Measurements from ENCODE around the gene CAPN3. TPM values are rescaled to one million over a fixed set of nuclear protein-coding genes. Genes with fewer than 3 reads are reported as not detected.

CAPN3 gene
- total RNA-seq, 3 donors from 2014 or later, result 0.33 to 1.9 (median 1.5) TPM

GRCh38 chr15:42419369-42419768 is 60.1 kb downstream of the CAPN3 start:
- Mint-ChIP-seq H3K36me3 (ENCODE audit: insufficient read depth) (peaks cover 43% of the 10 kb centered on the region), H3K4me3 (no peak overlapping the region), H3K9me3 (no peaks in the 10 kb centered on the region), H3K27me3 (ENCODE audit: low read depth) (no peaks in the 10 kb centered on the region), H3K4me1 (ENCODE audit: low read depth) (no peaks in the 10 kb centered on the region)
- DNase-seq (no peak), ATAC-seq (no peak)

DNA sequence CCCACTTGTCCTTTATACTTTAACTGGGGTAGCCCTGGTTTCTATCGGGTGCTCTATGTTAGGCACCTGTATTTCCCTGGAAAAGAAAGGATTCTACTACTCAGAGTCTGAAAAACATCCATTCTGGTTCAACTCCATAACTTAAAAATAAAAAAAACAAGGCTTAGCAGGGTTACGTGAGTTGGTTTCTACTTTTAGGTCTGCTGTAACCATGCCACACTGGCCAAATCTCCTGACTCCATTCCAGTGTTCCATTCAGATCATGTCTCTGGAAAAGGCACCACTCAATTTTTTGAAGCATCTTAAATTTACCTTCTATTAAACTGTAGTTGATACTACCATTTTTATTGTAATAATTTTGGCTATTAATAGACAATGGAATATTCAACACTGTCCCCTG is 62.1 kb downstream of the CAPN3 start:
- DNase-seq (no peak), ATAC-seq (no peak)
- Mint-ChIP-seq H3K27me3 (ENCODE audit: low read depth) (no peaks in the 10 kb centered on the region), H3K4me1 (ENCODE audit: low read depth) (no peaks in the 10 kb centered on the region), H3K36me3 (ENCODE audit: insufficient read depth) (peaks cover 51% of the 10 kb centered on the region), H3K9me3 (no peaks in the 10 kb centered on the region), H3K4me3 (no peak overlapping the region)

- Mint-ChIP-seq H3K9me3 (no peaks in the 10 kb centered on the region), H3K4me1 (ENCODE audit: low read depth) (no peaks in the 10 kb centered on the region), H3K36me3 (ENCODE audit: insufficient read depth) (peaks cover 42% of the 10 kb centered on the region), H3K4me3 (no peak overlapping the region), H3K27me3 (ENCODE audit: low read depth) (no peaks in the 10 kb centered on the region)
- no peak for ATAC-seq
- no peak for DNase-seq
Observed at GRCh38 chr15:42427429-42428223, 68.3 kb downstream of the CAPN3 start.

DNA sequence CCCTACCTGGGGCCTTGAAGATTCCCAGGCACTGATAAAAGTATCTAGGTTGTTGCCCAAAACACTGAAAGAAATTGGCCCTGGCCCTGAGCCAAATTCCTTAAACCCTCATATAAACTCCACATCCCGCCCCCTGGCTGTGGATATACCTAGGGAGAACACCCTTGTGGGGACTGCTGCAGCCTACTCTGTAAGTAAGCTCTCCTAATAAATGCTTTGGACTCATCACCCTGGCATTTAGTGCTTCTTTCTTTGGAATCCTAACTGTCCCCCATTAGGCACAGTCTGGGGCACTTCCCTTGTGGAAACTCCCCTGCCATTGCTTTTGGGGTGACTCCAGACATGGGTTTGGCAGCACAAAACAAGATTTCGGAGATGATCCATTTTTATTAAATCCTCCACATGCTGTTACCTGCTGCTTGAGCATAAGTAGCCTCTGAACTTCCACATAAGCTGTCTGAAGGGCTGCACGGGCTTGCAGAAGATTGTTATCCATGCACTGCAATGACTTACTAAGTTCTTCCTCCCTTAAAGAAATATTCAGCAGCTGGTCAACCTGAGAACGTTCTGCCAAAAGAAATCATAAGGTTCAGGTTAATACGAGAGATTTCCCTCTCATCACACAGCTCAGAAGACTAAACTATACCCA is 85.2 kb downstream of the CAPN3 start:
- ATAC-seq, result no peak
- no peak overlapping the region for H3K4me3 Mint-ChIP-seq
- no peaks in the 10 kb centered on the region for H3K9me3 Mint-ChIP-seq
- H3K36me3 Mint-ChIP-seq (ENCODE audit: insufficient read depth), result peaks cover 31% of the 10 kb centered on the region
- DNase-seq, result no peak
- no peaks in the 10 kb centered on the region for H3K27me3 Mint-ChIP-seq (ENCODE audit: low read depth)
- H3K4me1 Mint-ChIP-seq (ENCODE audit: low read depth), result no peaks in the 10 kb centered on the region

- peaks cover 35% of the 10 kb centered on the region for H3K36me3 Mint-ChIP-seq (ENCODE audit: insufficient read depth)
- no peaks in the 10 kb centered on the region for H3K27me3 Mint-ChIP-seq (ENCODE audit: low read depth)
- no peaks in the 10 kb centered on the region for H3K9me3 Mint-ChIP-seq
- H3K4me3 Mint-ChIP-seq, result no peak overlapping the region
- ATAC-seq (no peak), DNase-seq (no peak)
- no peaks in the 10 kb centered on the region for H3K4me1 Mint-ChIP-seq (ENCODE audit: low read depth)
Observed at GRCh38 chr15:42445551-42445950, 86.2 kb downstream of the CAPN3 start.

GRCh38 chr15:42447599-42447998 is 88.3 kb downstream of the CAPN3 start:
- Mint-ChIP-seq H3K9me3 (no peaks in the 10 kb centered on the region), H3K36me3 (ENCODE audit: insufficient read depth) (peaks cover 41% of the 10 kb centered on the region), H3K27me3 (ENCODE audit: low read depth) (no peaks in the 10 kb centered on the region), H3K4me3 (no peak overlapping the region), H3K4me1 (ENCODE audit: low read depth) (no peaks in the 10 kb centered on the region)
- ATAC-seq, result no peak
- DNase-seq, result no peak

DNA sequence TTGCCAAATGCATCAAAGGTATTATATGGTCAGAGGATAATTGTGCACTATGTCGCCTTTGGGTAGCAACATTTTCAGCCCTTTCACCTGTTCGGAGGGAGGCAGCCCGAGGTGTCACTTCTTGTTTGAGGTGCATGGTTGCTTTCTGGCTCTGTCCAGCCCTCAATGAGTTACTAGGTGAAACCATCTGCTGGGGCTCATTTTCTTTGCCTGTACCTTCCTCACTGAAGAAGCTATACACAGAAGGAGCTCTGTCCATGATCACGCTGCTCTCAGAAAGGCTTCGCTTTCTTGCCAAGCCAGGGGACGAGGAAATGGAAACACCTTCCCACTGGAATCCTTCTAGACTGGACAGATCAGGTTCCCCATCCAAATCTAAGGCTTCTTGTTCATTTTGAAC is 89.0 kb downstream of the CAPN3 start:
- Mint-ChIP-seq H3K36me3 (ENCODE audit: insufficient read depth) (peaks cover 41% of the 10 kb centered on the region), H3K4me1 (ENCODE audit: low read depth) (no peaks in the 10 kb centered on the region), H3K27me3 (ENCODE audit: low read depth) (no peaks in the 10 kb centered on the region), H3K4me3 (no peak overlapping the region), H3K9me3 (no peaks in the 10 kb centered on the region)
- ATAC-seq (no peak), DNase-seq (no peak)

DNA sequence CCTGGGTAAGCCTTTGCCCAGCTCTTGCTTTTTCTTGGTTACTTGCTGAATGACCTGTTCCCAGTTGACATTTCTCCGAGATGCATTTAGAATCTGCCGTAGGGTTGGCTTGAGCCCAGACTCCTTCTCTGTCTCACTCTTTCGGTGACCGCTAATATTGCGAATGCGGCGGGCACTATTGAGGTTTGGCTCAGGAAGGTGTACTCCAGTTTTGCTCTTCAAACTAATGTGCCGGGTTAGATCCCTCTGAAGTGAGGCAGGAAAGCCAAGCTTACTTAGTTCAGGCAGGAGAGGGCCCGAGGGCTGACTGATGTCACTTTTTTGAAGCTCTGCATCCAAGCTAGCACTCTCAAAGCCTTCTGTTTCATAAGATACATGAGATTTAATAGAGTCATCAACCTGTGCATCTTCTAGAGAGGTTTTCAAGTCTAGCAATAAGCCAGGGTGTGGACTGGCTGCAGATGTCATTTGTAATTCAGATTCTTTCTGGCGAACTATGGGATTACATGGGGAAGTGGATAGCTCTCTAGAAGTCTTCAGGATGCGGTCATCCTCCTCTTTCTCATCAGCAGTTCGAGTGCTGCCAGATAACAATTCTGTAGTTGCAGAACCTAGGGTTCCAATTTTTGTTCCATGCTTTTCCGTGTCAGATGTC is 90.6 kb downstream of the CAPN3 start:
- ATAC-seq (no peak), DNase-seq (no peak)
- Mint-ChIP-seq H3K4me3 (no peak overlapping the region), H3K9me3 (no peaks in the 10 kb centered on the region), H3K36me3 (ENCODE audit: insufficient read depth) (peaks cover 45% of the 10 kb centered on the region), H3K4me1 (ENCODE audit: low read depth) (no peaks in the 10 kb centered on the region), H3K27me3 (ENCODE audit: low read depth) (no peaks in the 10 kb centered on the region)

GRCh38 chr15:42450425-42450790 is 91.1 kb downstream of the CAPN3 start:
- H3K4me1 Mint-ChIP-seq (ENCODE audit: low read depth), result no peaks in the 10 kb centered on the region
- no peaks in the 10 kb centered on the region for H3K27me3 Mint-ChIP-seq (ENCODE audit: low read depth)
- peaks cover 40% of the 10 kb centered on the region for H3K36me3 Mint-ChIP-seq (ENCODE audit: insufficient read depth)
- ATAC-seq (no peak), DNase-seq (no peak)
- H3K4me3 Mint-ChIP-seq, result no peak overlapping the region
- no peaks in the 10 kb centered on the region for H3K9me3 Mint-ChIP-seq

DNA sequence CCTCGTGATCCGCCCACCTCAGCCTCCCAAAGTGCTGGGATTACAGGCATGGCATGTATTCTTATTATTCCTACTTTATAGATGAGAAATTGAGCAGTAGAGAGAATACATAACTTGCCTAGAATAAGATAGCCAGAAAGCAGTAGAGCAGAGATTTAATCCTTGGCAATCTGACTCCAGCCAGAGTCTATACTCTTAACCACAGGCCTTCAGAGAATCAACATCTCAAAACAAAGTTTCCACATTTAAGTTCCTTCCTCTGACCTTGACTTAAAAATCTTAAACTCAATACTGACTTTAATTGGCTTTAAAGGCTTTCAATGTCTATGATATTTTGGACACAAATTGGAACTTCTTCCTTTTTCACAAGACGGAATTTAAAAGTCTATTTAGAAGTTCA is 94.5 kb downstream of the CAPN3 start:
- Mint-ChIP-seq H3K36me3 (ENCODE audit: insufficient read depth) (peaks cover 34% of the 10 kb centered on the region), H3K27me3 (ENCODE audit: low read depth) (no peaks in the 10 kb centered on the region), H3K4me3 (no peak overlapping the region), H3K9me3 (no peaks in the 10 kb centered on the region), H3K4me1 (ENCODE audit: low read depth) (peaks cover 5% of the 10 kb centered on the region)
- ATAC-seq (no peak), DNase-seq (no peak)

DNA sequence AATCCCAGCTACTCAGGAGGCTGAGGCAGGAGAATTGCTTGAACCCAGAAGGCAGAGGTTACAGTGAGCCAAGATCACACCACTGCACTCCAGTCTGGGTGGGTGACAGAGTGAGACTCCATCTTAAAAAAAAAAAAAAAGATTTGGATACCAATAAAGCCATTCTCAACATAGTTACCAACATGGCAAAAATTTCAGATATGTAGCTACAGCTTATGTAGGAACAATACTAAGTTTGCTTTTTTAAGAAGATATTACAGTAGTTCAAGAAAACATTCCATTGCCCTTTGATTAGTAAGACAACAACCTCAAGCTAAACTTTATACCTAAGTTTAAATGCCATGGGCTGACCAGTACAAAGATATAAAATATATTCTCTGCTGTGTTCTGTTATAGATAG is 97.2 kb downstream of the CAPN3 start:
- Mint-ChIP-seq H3K27me3 (ENCODE audit: low read depth) (no peaks in the 10 kb centered on the region), H3K4me3 (no peak overlapping the region), H3K36me3 (ENCODE audit: insufficient read depth) (peaks cover 15% of the 10 kb centered on the region), H3K9me3 (no peaks in the 10 kb centered on the region), H3K4me1 (ENCODE audit: low read depth) (peaks cover 5% of the 10 kb centered on the region)
- ATAC-seq (no peak), DNase-seq (no peak)

GRCh38 chr15:42456971-42457370 is 97.7 kb downstream of the CAPN3 start:
- Mint-ChIP-seq H3K4me1 (ENCODE audit: low read depth) (peaks cover 5% of the 10 kb centered on the region), H3K4me3 (no peak overlapping the region), H3K36me3 (ENCODE audit: insufficient read depth) (peaks cover 11% of the 10 kb centered on the region), H3K27me3 (ENCODE audit: low read depth) (no peaks in the 10 kb centered on the region), H3K9me3 (no peaks in the 10 kb centered on the region)
- ATAC-seq, result no peak
- DNase-seq, result no peak

DNA sequence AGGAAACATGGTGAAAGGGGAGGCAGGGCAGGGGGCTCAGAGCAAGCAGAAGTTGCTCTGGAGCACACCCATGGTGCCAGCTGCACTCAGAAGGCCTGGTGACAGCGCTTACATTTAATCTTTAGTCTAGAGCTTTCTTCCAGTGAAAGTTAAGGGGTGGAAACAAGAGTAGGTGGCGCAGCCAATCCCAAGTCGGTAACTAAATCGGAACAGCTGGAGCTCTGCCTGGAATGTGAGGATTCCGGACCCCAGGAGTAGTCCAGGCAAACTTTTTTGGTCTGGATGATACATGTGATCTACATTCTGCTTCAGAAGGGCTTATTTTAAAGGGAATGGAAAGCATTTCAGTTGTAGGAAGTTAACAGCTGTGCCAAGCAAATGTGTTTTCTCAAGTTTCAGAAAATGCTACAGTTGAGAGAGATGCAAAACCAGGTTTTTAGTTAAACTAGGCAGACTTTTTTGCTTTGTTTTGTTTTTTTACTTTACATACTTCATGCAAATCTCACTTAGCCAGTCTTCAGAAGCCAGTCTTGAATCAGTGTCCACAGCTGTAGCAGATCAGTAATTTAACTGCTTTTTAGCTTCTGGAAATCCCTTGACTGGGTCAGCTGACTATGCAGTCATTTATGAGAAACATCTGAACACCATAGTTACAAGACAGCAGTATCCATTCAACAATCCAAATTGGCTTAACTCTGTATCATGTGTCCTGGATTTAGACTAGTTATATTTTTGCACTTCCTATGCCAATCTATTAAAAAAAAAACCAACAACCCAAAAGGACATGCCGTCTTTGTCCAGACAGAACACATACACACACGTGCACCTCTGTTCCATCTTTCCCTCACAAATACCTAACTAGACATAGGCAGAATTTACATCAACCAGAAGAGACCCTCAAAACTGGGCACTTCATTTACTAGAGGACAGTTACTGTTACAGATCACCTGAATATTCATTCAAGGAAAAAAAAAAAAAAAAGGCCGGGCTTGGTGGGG is 98.4 kb downstream of the CAPN3 start:
- H3K36me3 Mint-ChIP-seq (ENCODE audit: insufficient read depth), result peaks cover 11% of the 10 kb centered on the region
- DNase-seq (no peak), ATAC-seq (no peak)
- H3K4me3 Mint-ChIP-seq, result no peak overlapping the region
- no peaks in the 10 kb centered on the region for H3K27me3 Mint-ChIP-seq (ENCODE audit: low read depth)
- H3K9me3 Mint-ChIP-seq, result no peaks in the 10 kb centered on the region
- H3K4me1 Mint-ChIP-seq (ENCODE audit: low read depth), result peaks cover 5% of the 10 kb centered on the region

DNA sequence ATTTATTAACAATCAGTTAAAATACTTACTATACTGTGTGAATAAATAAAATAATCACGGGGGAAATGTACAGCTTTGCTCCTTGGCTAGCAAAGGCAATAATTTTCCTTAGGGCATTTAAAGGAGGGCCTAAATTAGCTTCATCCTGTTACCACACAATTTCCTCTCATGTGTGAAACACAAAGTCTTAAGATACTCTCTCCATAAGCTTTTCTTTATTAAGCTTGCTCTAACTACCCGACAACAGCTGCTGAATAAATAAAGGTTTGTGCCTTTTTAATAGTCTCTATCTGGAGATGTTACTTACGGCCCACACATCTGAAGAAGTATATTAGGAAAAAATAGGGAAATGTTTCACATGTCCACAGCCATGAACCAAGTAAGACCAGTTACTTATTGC is 102.0 kb downstream of the CAPN3 start:
- H3K4me1 Mint-ChIP-seq (ENCODE audit: low read depth), result peaks cover 6% of the 10 kb centered on the region
- ATAC-seq (no peak), DNase-seq (no peak)
- H3K9me3 Mint-ChIP-seq, result no peaks in the 10 kb centered on the region
- no peak overlapping the region for H3K4me3 Mint-ChIP-seq
- H3K27me3 Mint-ChIP-seq (ENCODE audit: low read depth), result no peaks in the 10 kb centered on the region
- H3K36me3 Mint-ChIP-seq (ENCODE audit: insufficient read depth), result peaks cover 17% of the 10 kb centered on the region

Measured in activated T-cell treated with anti-CD3 and anti-CD28 coated beads, Interleukin-2, amount 50 U/mL, for 4 hours (primary cell).